Left colon (tissue), 2 donors: ENCODE data around the gene SMO. TPM values are rescaled to one million over a fixed set of nuclear protein-coding genes. Genes with fewer than 3 reads are reported as not detected.
"Not testable (repeated sequence)": the region's sequence is repeated elsewhere in the genome, so short reads cannot be mapped to it uniquely, and the experiment has no call there.

ENCODE experiments used
- ATAC-seq: fragments of 200-7000 bp; cut with Tn5 transposase; one replicate; pipeline ENCODE4 v1.9.1; 2020; ENCODE audit warnings: mild to moderate bottlenecking, moderate library complexity
- DNase-seq, 2 donors: peaks; one replicate each; pipeline ENCODE4 v3.0.0-alpha.2; 2020
- intact Hi-C, 2 donors: fragments of 100-400 bp; cut with DNase I in 1 of 2; cut with micrococcal nuclease in 1 of 2; formaldehyde crosslinking; loops; one replicate each; pipeline versions ENCODE4 v1.11.2 to v1.14.0; 2022; cut with DNase I, micrococcal nuclease
- total RNA-seq, 2 donors: library from RNA; stranded (reverse); fragmentation: NEBNext Ultra II Directional; extraction: Animal tissue kit (Norgen Biotek cat#: 25700); gene quantifications; one replicate each; pipeline ENCODE4 v1.2.1, GENCODE V29; 2021
- donor health status: DM: no; HTN: no; CAD: no.
- donor health status: DM: yes; HTN: yes; CAD: no.

SMO gene
- total RNA-seq, 2 donors from 2014 or later = 1.5 to 3.6 TPM

- intact Hi-C loops = no loop called here
- DNase-seq = peak; percentile 98
- peak; percentile 91 for ATAC-seq
Measured at GRCh38 chr7:129224251-129225205, 36.1 kb downstream of the SMO start, which contains the start of gene AHCYL2. Gene AHCYL2 (plus strand): TSS chr7:129225030.

GRCh38 chr7:129225206-129225930, 36.9 kb downstream of the SMO start:
- DNase-seq = peak; percentile 48 to 71
- intact Hi-C loops = no loop called here
- ATAC-seq = peak; percentile 50

- ATAC-seq (no peak), DNase-seq (no peak)
- intact Hi-C loops = no loop called here
Measured at GRCh38 chr7:129225931-129226572, 37.6 kb downstream of the SMO start.

GRCh38 chr7:129227646-129228578, 39.5 kb downstream of the SMO start:
- DNase-seq = no peak
- no peak for ATAC-seq
- intact Hi-C loops = no loop called here

- DNase-seq = no peak
- no peak for ATAC-seq
- intact Hi-C loops = no loop called here
Measured at GRCh38 chr7:129228633-129229032, 40.2 kb downstream of the SMO start.

GRCh38 chr7:129231666-129232065, 43.2 kb downstream of the SMO start:
- ATAC-seq (no peak), DNase-seq (no peak)
- intact Hi-C loops = no loop called here

GRCh38 chr7:129238546-129238945, 50.1 kb downstream of the SMO start:
- DNase-seq = no peak
- intact Hi-C loops = no loop called here
- no peak for ATAC-seq

- ATAC-seq = no peak
- intact Hi-C loops = no loop called here
- no peak for DNase-seq
Measured at GRCh38 chr7:129240119-129240820, 51.8 kb downstream of the SMO start.

GRCh38 chr7:129244220-129244619, 55.8 kb downstream of the SMO start:
- DNase-seq (no peak), ATAC-seq (no peak)
- intact Hi-C loops = no loop called here

- DNase-seq (no peak), ATAC-seq (no peak)
- intact Hi-C loops = no loop called here
Measured at GRCh38 chr7:129245533-129245932, 57.1 kb downstream of the SMO start.

- ATAC-seq = no peak
- intact Hi-C loops = no loop called here
- no peak for DNase-seq
Measured at GRCh38 chr7:129247087-129247486, 58.7 kb downstream of the SMO start.

- DNase-seq = no peak
- intact Hi-C loops = no loop called here
- ATAC-seq = no peak
Measured at GRCh38 chr7:129252128-129252527, 63.7 kb downstream of the SMO start.

- ATAC-seq, intact Hi-C loops, DNase-seq: not testable (repeated sequence)
Measured at GRCh38 chr7:129252603-129253002, 64.2 kb downstream of the SMO start.

GRCh38 chr7:129255800-129256199, 67.4 kb downstream of the SMO start:
- ATAC-seq = no peak

GRCh38 chr7:129256221-129256620, 67.8 kb downstream of the SMO start:
- DNase-seq (no peak), ATAC-seq (peak; percentile 59)
- intact Hi-C loops = no loop called here

More at GRCh38 chr7:129255800-129256199, 67.4 kb downstream of the SMO start:
- DNase-seq = no peak
- intact Hi-C loops = no loop called here

- ATAC-seq = no peak
- intact Hi-C loops = no loop called here
- no peak for DNase-seq
Measured at GRCh38 chr7:129257168-129257567, 68.7 kb downstream of the SMO start.

- ATAC-seq (no peak), DNase-seq (no peak)
- intact Hi-C loops = no loop called here
Measured at GRCh38 chr7:129258649-129259389, 70.4 kb downstream of the SMO start.
